Measurements from ENCODE around the gene PTPRQ. TPM values are rescaled to one million over a fixed set of nuclear protein-coding genes. Genes with fewer than 3 reads are reported as not detected.
A peak's percentile ranks its signal among the peaks of the same experiment; 100 is the strongest.

Gene PTPRQ
- total RNA-seq, 1 donor = 5.4 TPM

DNA sequence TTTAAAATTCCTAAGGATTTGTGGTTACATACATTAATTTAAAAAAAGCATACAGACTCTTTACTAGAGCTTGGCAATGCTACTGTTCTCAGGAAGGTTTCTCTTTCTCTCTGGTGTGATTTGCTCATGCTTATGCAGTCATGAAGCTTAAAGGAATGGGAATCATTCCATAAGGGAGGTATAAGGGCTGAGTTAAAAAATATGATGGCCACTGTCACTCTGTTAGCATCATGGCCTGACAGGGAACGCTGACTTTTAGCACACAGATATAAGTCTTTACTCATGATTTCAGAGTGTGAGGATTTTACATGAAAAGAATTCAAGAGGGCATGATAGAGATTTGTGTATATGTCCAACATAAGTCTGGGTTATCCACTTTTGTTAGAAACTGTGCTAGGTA lies 276.5 kb downstream of the PTPRQ start:
- TF ChIP-seq, protein P1, sequence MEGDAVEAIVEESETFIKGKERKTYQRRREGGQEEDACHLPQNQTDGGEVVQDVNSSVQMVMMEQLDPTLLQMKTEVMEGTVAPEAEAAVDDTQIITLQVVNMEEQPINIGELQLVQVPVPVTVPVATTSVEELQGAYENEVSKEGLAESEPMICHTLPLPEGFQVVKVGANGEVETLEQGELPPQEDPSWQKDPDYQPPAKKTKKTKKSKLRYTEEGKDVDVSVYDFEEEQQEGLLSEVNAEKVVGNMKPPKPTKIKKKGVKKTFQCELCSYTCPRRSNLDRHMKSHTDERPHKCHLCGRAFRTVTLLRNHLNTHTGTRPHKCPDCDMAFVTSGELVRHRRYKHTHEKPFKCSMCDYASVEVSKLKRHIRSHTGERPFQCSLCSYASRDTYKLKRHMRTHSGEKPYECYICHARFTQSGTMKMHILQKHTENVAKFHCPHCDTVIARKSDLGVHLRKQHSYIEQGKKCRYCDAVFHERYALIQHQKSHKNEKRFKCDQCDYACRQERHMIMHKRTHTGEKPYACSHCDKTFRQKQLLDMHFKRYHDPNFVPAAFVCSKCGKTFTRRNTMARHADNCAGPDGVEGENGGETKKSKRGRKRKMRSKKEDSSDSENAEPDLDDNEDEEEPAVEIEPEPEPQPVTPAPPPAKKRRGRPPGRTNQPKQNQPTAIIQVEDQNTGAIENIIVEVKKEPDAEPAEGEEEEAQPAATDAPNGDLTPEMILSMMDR (IDR thresholded peaks at IDR 0.05; ENCODE audit: extremely low read depth, low read depth, low read length) = no peak
- H3K27ac ChIP-seq (ENCODE audit: low read depth, low read length) = no peak overlapping the region
- H4K20me1 ChIP-seq (ENCODE audit: insufficient read depth, low read length) = no peaks in the 10 kb centered on the region
- H3K79me2 ChIP-seq (ENCODE audit: insufficient read depth, low read length) = no peaks in the 10 kb centered on the region
- no peak for DNase-seq (ENCODE audit: insufficient read length, low spot score, missing footprints)
- no peaks in the 10 kb centered on the region for H3K36me3 ChIP-seq (ENCODE audit: insufficient read depth, low read length)
- H3K9me3 ChIP-seq (ENCODE audit: low read depth, low read length) = no peaks in the 10 kb centered on the region
- H3K4me3 ChIP-seq (ENCODE audit: insufficient read depth, low read length) = no peak overlapping the region
- no peak overlapping the region for H3K4me2 ChIP-seq (ENCODE audit: insufficient read depth, low read length)
- H3K4me1 ChIP-seq (ENCODE audit: insufficient read depth, low read length) = no peaks in the 10 kb centered on the region
- H3K27me3 ChIP-seq (ENCODE audit: insufficient read depth, low read length) = peaks cover 20% of the 10 kb centered on the region
- H2AFZ ChIP-seq (ENCODE audit: low read length) = no peak overlapping the region

GRCh38 chr12:80721326-80721725 lies 277.3 kb downstream of the PTPRQ start:
- Histone ChIP-seq H3K27ac (ENCODE audit: low read depth, low read length) (no peak overlapping the region), H3K79me2 (ENCODE audit: insufficient read depth, low read length) (no peaks in the 10 kb centered on the region), H3K36me3 (ENCODE audit: insufficient read depth, low read length) (no peaks in the 10 kb centered on the region), H3K4me1 (ENCODE audit: insufficient read depth, low read length) (no peaks in the 10 kb centered on the region), H3K9me3 (ENCODE audit: low read depth, low read length) (no peaks in the 10 kb centered on the region), H3K4me2 (ENCODE audit: insufficient read depth, low read length) (no peak overlapping the region), H3K27me3 (ENCODE audit: insufficient read depth, low read length) (peaks cover 12% of the 10 kb centered on the region), H3K4me3 (ENCODE audit: insufficient read depth, low read length) (no peak overlapping the region), H4K20me1 (ENCODE audit: insufficient read depth, low read length) (no peaks in the 10 kb centered on the region), H2AFZ (ENCODE audit: low read length) (peak overlapping the region; percentile 40)
- DNase-seq (ENCODE audit: insufficient read length, low spot score, missing footprints) = no peak
- TF ChIP-seq, protein P1 (IDR thresholded peaks at IDR 0.05; ENCODE audit: extremely low read depth, low read depth, low read length) = no peak
